Testis (tissue), 2 donors: ENCODE data around the gene C1orf35.

Experiments
- CTCF ChIP-seq, 3 experiments: fragments of 450-650 bp in 2 of 3; fragments of 200-600 bp in 1 of 3; sonication (generic) in 1 of 3; IDR thresholded peaks; one replicate each; pipeline ENCODE4 v1.5.1; 2016 to 2019; ENCODE audit warnings: antibody characterized with exemption in 3 of 3, mild to moderate bottlenecking in 2 of 3, moderate library complexity in 1 of 3
- POLR2A ChIP-seq: fragments of 450-650 bp; IDR thresholded peaks from one replicate; pipeline ENCODE4 v1.6.1; 2017; ENCODE audit warnings: antibody characterized with exemption, mild to moderate bottlenecking, moderate library complexity

DNA sequence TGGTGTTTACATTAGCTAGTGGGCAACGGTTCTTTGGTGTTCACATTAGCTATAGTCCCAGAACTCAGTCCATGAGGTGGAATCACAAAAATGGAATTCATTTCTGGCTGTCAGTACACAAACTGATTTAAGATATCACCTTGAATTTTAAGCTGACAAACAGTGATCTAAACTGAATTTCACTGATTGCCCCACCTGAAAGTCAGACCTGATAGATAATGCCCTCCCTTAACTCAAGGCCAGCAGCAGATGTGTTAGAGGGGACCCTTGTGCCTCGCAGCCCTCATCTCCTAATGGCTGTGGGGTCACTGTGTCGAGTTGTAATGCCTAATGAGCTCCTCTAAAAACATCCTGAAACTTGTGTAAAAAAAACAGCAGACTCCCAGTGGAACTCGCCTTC lies 12.0 kb downstream of the C1orf35 start:
- TF ChIP-seq POLR2A, result no peak
- no peak for TF ChIP-seq CTCF (IDR thresholded peaks at IDR 0.05)
